ENCODE data around the gene LARP7.

LARP7 gene

GRCh38 chr4:112673686-112674085, 36.7 kb downstream of the LARP7 start:
- no peak overlapping the region for H3K4me3 ChIP-seq (replicated peaks; ENCODE audit: low read depth, low read length)
- no peak for TF ChIP-seq CTCF (IDR thresholded peaks at IDR 0.05; ENCODE audit: low read depth, low read length, missing control alignments)
- DNase-seq (ENCODE audit: extremely low read depth, low read depth): no peak

GRCh38 chr4:112674376-112674775, 37.4 kb downstream of the LARP7 start:
- TF ChIP-seq CTCF (IDR thresholded peaks at IDR 0.05; ENCODE audit: low read depth, low read length, missing control alignments): no peak
- DNase-seq (ENCODE audit: extremely low read depth, low read depth): no peak
- no peak overlapping the region for H3K4me3 ChIP-seq (replicated peaks; ENCODE audit: low read depth, low read length)

- no peak overlapping the region for H3K4me3 ChIP-seq (replicated peaks; ENCODE audit: low read depth, low read length)
- DNase-seq (ENCODE audit: extremely low read depth, low read depth): no peak
- no peak for TF ChIP-seq CTCF (IDR thresholded peaks at IDR 0.05; ENCODE audit: low read depth, low read length, missing control alignments)
Measured at GRCh38 chr4:112677519-112678091, 40.7 kb downstream of the LARP7 start.

GRCh38 chr4:112680996-112681395, 44.1 kb downstream of the LARP7 start:
- no peak overlapping the region for H3K4me3 ChIP-seq (replicated peaks; ENCODE audit: low read depth, low read length)
- TF ChIP-seq CTCF (IDR thresholded peaks at IDR 0.05; ENCODE audit: low read depth, low read length, missing control alignments): no peak
- no peak for DNase-seq (ENCODE audit: extremely low read depth, low read depth)

GRCh38 chr4:112693507-112693906, 56.6 kb downstream of the LARP7 start:
- no peak overlapping the region for H3K4me3 ChIP-seq (replicated peaks; ENCODE audit: low read depth, low read length)
- TF ChIP-seq CTCF (IDR thresholded peaks at IDR 0.05; ENCODE audit: low read depth, low read length, missing control alignments): no peak
- DNase-seq (ENCODE audit: extremely low read depth, low read depth): no peak

GRCh38 chr4:112700679-112701078, 63.7 kb downstream of the LARP7 start:
- DNase-seq (ENCODE audit: extremely low read depth, low read depth): no peak
- TF ChIP-seq CTCF (IDR thresholded peaks at IDR 0.05; ENCODE audit: low read depth, low read length, missing control alignments): no peak
- no peak overlapping the region for H3K4me3 ChIP-seq (replicated peaks; ENCODE audit: low read depth, low read length)

- no peak for TF ChIP-seq CTCF (IDR thresholded peaks at IDR 0.05; ENCODE audit: low read depth, low read length, missing control alignments)
- no peak for DNase-seq (ENCODE audit: extremely low read depth, low read depth)
- no peak overlapping the region for H3K4me3 ChIP-seq (replicated peaks; ENCODE audit: low read depth, low read length)
Measured at GRCh38 chr4:112702892-112703291, 65.9 kb downstream of the LARP7 start.

Measured in HFF-Myc (cell line).